ENCODE results near the gene SCARB2. TPM values are rescaled to one million over a fixed set of nuclear protein-coding genes. Genes with fewer than 3 reads are reported as not detected.

SCARB2 gene
- total and polyA plus RNA-seq, 2 of the 4 experiments (the other 2 are of a cell fraction), result 69.2 to 102 TPM

- dilution Hi-C loops (cut with HindIII; ENCODE audit: low sequenced_read_pairs, unreplicated experiment), result no loop called here
Measured at GRCh38 chr4:76192236-76192635, 21.4 kb downstream of the SCARB2 start.

More at GRCh38 chr4:76192236-76192635, 21.4 kb downstream of the SCARB2 start:
- H3K9me3 ChIP-seq (ENCODE audit: control insufficient read depth, insufficient read depth, low read length), result no peaks in the 10 kb centered on the region
- peaks cover 12% of the 10 kb centered on the region for H4K20me1 ChIP-seq (ENCODE audit: insufficient read depth, low read length)
- H4K8ac ChIP-seq (ENCODE audit: low read depth in 2 of 2, low read length in 2 of 2), result no peak overlapping the region
- H4K5ac ChIP-seq (ENCODE audit: low read depth, low read length), result no peak overlapping the region
- no peak overlapping the region for H2AFZ ChIP-seq (replicated peaks; ENCODE audit: low read length, poor library complexity)
- peaks cover 20% of the 10 kb centered on the region for H3K4me1 ChIP-seq (ENCODE audit: control insufficient read depth, insufficient read depth, low read length)
- POLR2A ChIA-PET (ENCODE audit: unreplicated experiment), result no interaction called here
- no TSS peak for BruUV-seq (replicated peaks)
- no peak overlapping the region for H3K14ac ChIP-seq (replicated peaks; ENCODE audit: low read depth, low read length)
- H3K56ac ChIP-seq (ENCODE audit: extremely low read depth, insufficient read depth, low read length), result no peak overlapping the region
- H3K9me1 ChIP-seq (ENCODE audit: insufficient read depth, low read length), result peaks cover 22% of the 10 kb centered on the region
- no peak overlapping the region for H2AK5ac ChIP-seq (ENCODE audit: low read depth, low read length)
- no peak for DNase-seq
- H3K27ac ChIP-seq (ENCODE audit: insufficient read depth, low read length), result no peak overlapping the region
- no peaks in the 10 kb centered on the region for H3K27me3 ChIP-seq (ENCODE audit: control insufficient read depth, insufficient read depth, low read length)
- no peak for TF ChIP-seq CEBPB (IDR thresholded peaks at IDR 0.05; ENCODE audit: low read depth, low read length)
- TF ChIP-seq CHD1 (IDR thresholded peaks at IDR 0.05; ENCODE audit: low read depth, low read length), result no peak
- TF ChIP-seq MAFK (IDR thresholded peaks at IDR 0.05; ENCODE audit: low read depth, low read length), result no peak
- no peak for TF ChIP-seq MXI1 (IDR thresholded peaks at IDR 0.05; ENCODE audit: borderline replicate concordance, low read depth, low read length)
- no peak for TF ChIP-seq CTCF (conservative IDR thresholded peaks at IDR 0.05; ENCODE audit: low read depth, low read length)
- no peak for TF ChIP-seq USF2 (IDR thresholded peaks at IDR 0.05; ENCODE audit: low read depth, low read length)
- no peak for TF ChIP-seq SMC3 (IDR thresholded peaks at IDR 0.05; ENCODE audit: low read depth, low read length)
- no peak for TF ChIP-seq BHLHE40 (IDR thresholded peaks at IDR 0.05; ENCODE audit: low read depth, low read length)
- no peak for TF ChIP-seq MAZ (IDR thresholded peaks at IDR 0.05; ENCODE audit: borderline replicate concordance, low read depth, low read length)
- TF ChIP-seq RFX5 (IDR thresholded peaks at IDR 0.05; ENCODE audit: low read depth, low read length), result no peak
- TF ChIP-seq FOS (IDR thresholded peaks at IDR 0.05; ENCODE audit: low read depth, low read length), result no peak
- WGBS, 2 experiments (ENCODE audit: extremely low coverage in 2 of 2, insufficient read length in 1 of 2), result 100% methylated on average over 1 of the region's 2 CpGs; no CpG with 5 or more reads in 1 of the 2 experiments
- peaks cover 25% of the 10 kb centered on the region for H3K36me3 ChIP-seq (ENCODE audit: control insufficient read depth, insufficient read depth, low read length)
- peaks cover 36 to 76% of the 10 kb centered on the region in 2 experiments for H3K79me1 ChIP-seq (ENCODE audit: low read depth in 1 of 2, low read length in 2 of 2)
- in situ Hi-C loops (cut with MboI; ENCODE audit: low sequenced_read_pairs) (loop anchor here (10.0 kb wide), 1 partner anchor 313 kb away; no protein-coding TSS in a partner anchor), intact Hi-C loops (cut with micrococcal nuclease) (no loop called here)
- no peak overlapping the region for H2AK9ac ChIP-seq (replicated peaks; ENCODE audit: low read depth, low read length, poor library complexity)
- no peak overlapping the region for H4K91ac ChIP-seq (ENCODE audit: insufficient read depth, low read depth, low read length)
- no peak overlapping the region for H3K18ac ChIP-seq (ENCODE audit: low read depth, low read length)
- ATAC-seq (ENCODE audit: low read depth), result no peak
- no peak overlapping the region for H2BK15ac ChIP-seq (ENCODE audit: low read depth, low read length)
- no peak overlapping the region for H3K23ac ChIP-seq (ENCODE audit: low read depth, low read length)
- no peak overlapping the region for H2BK20ac ChIP-seq (ENCODE audit: low read depth, low read length)
- CTCF ChIA-PET, result no interaction called here
- no peak overlapping the region for H2BK5ac ChIP-seq (ENCODE audit: low read depth, low read length, poor library complexity, severe bottlenecking)
- H3K4ac ChIP-seq (ENCODE audit: low read depth, low read length), result no peak overlapping the region
- no peak overlapping the region for H3K4me3 ChIP-seq (ENCODE audit: insufficient read depth, low read depth, low read length)
- no peak overlapping the region for H2BK120ac ChIP-seq (ENCODE audit: low read depth, low read length)
- no peak overlapping the region for H3K4me2 ChIP-seq (ENCODE audit: low read depth, low read length)
- H3K9ac ChIP-seq (ENCODE audit: low read depth, low read length), result no peak overlapping the region
